Gastrocnemius medialis (tissue), 4 donors: ENCODE results near the gene FBXL16.

Experiments
- CTCF ChIP-seq, 5 experiments: fragments of 450-650 bp in 3 of 5; fragments of 200-600 bp in 2 of 5; sonication (generic) in 2 of 5; IDR thresholded peaks in 4 of 5; conservative IDR thresholded peaks in 1 of 5; 1 replicate in 4 of 5; 2 replicates in 1 of 5; pipeline ENCODE4 v1.5.1; 2016 to 2019; ENCODE audit warnings: antibody characterized with exemption in 5 of 5, mild to moderate bottlenecking in 3 of 5, moderate library complexity in 3 of 5
- POLR2A ChIP-seq, 2 donors: fragments of 450-650 bp; IDR thresholded peaks; one replicate each; pipeline ENCODE4 v1.6.1; 2017; ENCODE audit warnings: antibody characterized with exemption in 2 of 2, mild to moderate bottlenecking in 2 of 2, moderate library complexity in 2 of 2

- TF ChIP-seq CTCF (IDR thresholded peaks at IDR 0.05 in 4 of 5, conservative IDR thresholded peaks at IDR 0.05 in 1 of 5), result no peak
- no peak for TF ChIP-seq POLR2A (IDR thresholded peaks at IDR 0.05)
Measured at GRCh38 chr16:682493-683395, 22.9 kb downstream of the FBXL16 start.
